CD14-positive monocyte (primary cell): ENCODE results near the gene RINL. TPM values are rescaled to one million over a fixed set of nuclear protein-coding genes. Genes with fewer than 3 reads are reported as not detected.
A peak's percentile ranks its signal among the peaks of the same experiment; 100 is the strongest.
"Not testable (repeated sequence)": the region's sequence is repeated elsewhere in the genome, so short reads cannot be mapped to it uniquely, and the experiment has no call there.

ENCODE experiments used
- DNase-seq, 3 donors: peaks; one replicate each; pipeline ENCODE4 v3.0.0-alpha.2; 2011 to 2022
- H2AFZ ChIP-seq: 2 replicates; pipeline ENCODE4 v1.6.0; 2012; ENCODE audit warnings: mild to moderate bottlenecking, low read depth, low read length, inconsistent platforms; ENCODE audit not compliant: insufficient read depth, poor library complexity, severe bottlenecking
- H3K27ac ChIP-seq, 2 donors: 1 replicate in 1 of 2; 2 replicates in 1 of 2; pipeline ENCODE4 v1.5.1; 2012 to 2013; ENCODE audit warnings: low read length in 2 of 2, control low read depth in 1 of 2, inconsistent platforms in 1 of 2, low read depth in 1 of 2, mild to moderate bottlenecking in 1 of 2
- H3K27me3 ChIP-seq, 2 donors: one replicate each; pipeline versions ENCODE4 v1.6.0 to v1.6.1; 2011 to 2013; ENCODE audit warnings: low read length in 2 of 2; ENCODE audit not compliant: control insufficient read depth in 2 of 2, insufficient read depth in 2 of 2
- H3K36me3 ChIP-seq, 2 donors: replicated peaks in 1 of 2; 1 replicate in 1 of 2; 2 replicates in 1 of 2; pipeline versions ENCODE4 v1.5.1 to v1.6.1; 2012 to 2013; ENCODE audit warnings: low read length in 2 of 2, control low read depth in 1 of 2, inconsistent platforms in 1 of 2, mild to moderate bottlenecking in 1 of 2; ENCODE audit not compliant: insufficient read depth in 2 of 2, control insufficient read depth in 1 of 2
- H3K4me1 ChIP-seq, 2 donors: 1 replicate in 1 of 2; 2 replicates in 1 of 2; pipeline versions ENCODE4 v1.5.1 to v1.6.1; 2012 to 2013; ENCODE audit warnings: low read length in 2 of 2, control low read depth in 1 of 2, inconsistent platforms in 1 of 2, mild to moderate bottlenecking in 1 of 2, moderate library complexity in 1 of 2; ENCODE audit not compliant: insufficient read depth in 2 of 2, control insufficient read depth in 1 of 2
- H3K4me2 ChIP-seq: replicated peaks from 2 replicates; pipeline ENCODE3; 2012; ENCODE audit warnings: low read length, moderate library complexity, mild to moderate bottlenecking; ENCODE audit not compliant: poor library complexity, severe bottlenecking; ENCODE audit errors: extremely low read depth
- H3K4me3 ChIP-seq, 3 experiments: fragments of 200-600 bp in 1 of 3; sonication (generic) in 1 of 3; replicated peaks in 1 of 3; 1 replicate in 2 of 3; 2 replicates in 1 of 3; pipeline ENCODE4 v1.5.1; 2011 to 2013; ENCODE audit warnings: low read length in 3 of 3, mild to moderate bottlenecking in 3 of 3, control low read depth in 2 of 3, low read depth in 2 of 3, inconsistent platforms in 1 of 3, moderate library complexity in 1 of 3
- H3K79me2 ChIP-seq: 2 replicates; pipeline ENCODE4 v1.6.0; 2012; ENCODE audit warnings: mild to moderate bottlenecking, control low read depth, inconsistent platforms, low read length, moderate library complexity; ENCODE audit not compliant: insufficient read depth
- H3K9ac ChIP-seq: 2 replicates; pipeline ENCODE4 v1.6.0; 2017; ENCODE audit warnings: low read length, mild to moderate bottlenecking; ENCODE audit not compliant: insufficient read depth, poor library complexity, severe bottlenecking
- H3K9me3 ChIP-seq, 2 donors: replicated peaks in 1 of 2; 1 replicate in 1 of 2; 2 replicates in 1 of 2; pipeline versions ENCODE4 v1.5.1 to v1.6.1; 2012 to 2013; ENCODE audit warnings: low read length in 2 of 2, control low read depth in 1 of 2; ENCODE audit not compliant: control insufficient read depth in 1 of 2, insufficient read depth in 1 of 2
- H4K20me1 ChIP-seq: 2 replicates; pipeline ENCODE4 v1.6.0; 2012; ENCODE audit warnings: mild to moderate bottlenecking, low read length, control low read depth, moderate library complexity; ENCODE audit not compliant: insufficient read depth
- H3K27ac Mint-ChIP-seq, 7 donors: one replicate each; pipeline ENCODE4 v1.8.0; 2020; ENCODE audit warnings: mild to moderate bottlenecking in 7 of 7, mixed read lengths in 7 of 7, moderate library complexity in 6 of 7, inconsistent platforms in 2 of 7
- H3K27me3 Mint-ChIP-seq, 3 donors: one replicate each; pipeline ENCODE4 v1.8.0; 2021 to 2022; ENCODE audit warnings: low read depth in 3 of 3, mild to moderate bottlenecking in 3 of 3, mixed read lengths in 3 of 3, moderate library complexity in 3 of 3, inconsistent platforms in 1 of 3
- H3K36me3 Mint-ChIP-seq, 2 donors: one replicate each; pipeline ENCODE4 v1.8.0; 2020; ENCODE audit warnings: mixed read lengths in 2 of 2, inconsistent platforms in 1 of 2, mild to moderate bottlenecking in 1 of 2
- H3K4me1 Mint-ChIP-seq: one replicate; pipeline ENCODE4 v1.8.0; 2020; ENCODE audit warnings: mild to moderate bottlenecking, mixed read lengths
- H3K4me3 Mint-ChIP-seq, 2 donors: one replicate each; pipeline ENCODE4 v1.8.0; 2020; ENCODE audit warnings: mild to moderate bottlenecking in 2 of 2, mixed read lengths in 2 of 2, moderate library complexity in 1 of 2
- H3K9me3 Mint-ChIP-seq, 7 donors: one replicate each; pipeline ENCODE4 v1.8.0; 2020 to 2022; ENCODE audit warnings: mixed read lengths in 7 of 7, mild to moderate bottlenecking in 6 of 7, moderate library complexity in 6 of 7, inconsistent platforms in 2 of 7
- CTCF ChIP-seq: fragments of 200-600 bp; IDR thresholded peaks from one replicate; pipeline ENCODE4 v1.8.0; 2022; ENCODE audit warnings: antibody characterized with exemption, mild to moderate bottlenecking
- WGBS: methylation state at CpG from one replicate; pipeline ENCODE4 v1.1.5; 2013; ENCODE audit warnings: missing lambda C conversion rate; ENCODE audit not compliant: insufficient coverage; 5-methylcytosine and 5-hydroxymethylcytosine counted together
- intact Hi-C, 2 donors: fragments of 100-400 bp; cut with micrococcal nuclease; formaldehyde crosslinking; loops; one replicate each; pipeline versions ENCODE4 v1.15.0 to v1.15.1; 2023
- polyA plus RNA-seq, 3 donors: library from polyadenylated mRNA; depleted of rRNA in 1 of 3; unstranded in 2 of 3; stranded (reverse) in 1 of 3; fragments of 300-500 nt in 2 of 3; fragments of >200 nt in 1 of 3; fragmentation: Illumina TruSeq in 2 of 3; gene quantifications; 1 replicate in 2 of 3; 2 replicates in 1 of 3; pipeline ENCODE4 v1.2.3, GENCODE V29; 2012 to 2021

The RINL gene
- polyA plus RNA-seq, 3 donors: 4.1 to 13.5 (median 7.2) TPM

GRCh38 chr19:38878575-38879399, 712 bp upstream of the RINL start:
- intact Hi-C loops: no loop called here
- H3K9me3 ChIP-seq: no peaks in the 10 kb centered on the region
- peak overlapping the region; percentile 57 to 88 for H3K27ac ChIP-seq
- peak overlapping the region in 1 of 3 experiments; percentile 76 for H3K4me3 ChIP-seq
- H3K27ac Mint-ChIP-seq: peak overlapping the region; percentile 81 to 94 (median 88)
- H2AFZ ChIP-seq: peak overlapping the region; percentile 84
- no peaks in the 10 kb centered on the region for H3K79me2 ChIP-seq
- H4K20me1 ChIP-seq: no peaks in the 10 kb centered on the region
- peak overlapping the region; percentile 77 to 88 for H3K4me3 Mint-ChIP-seq
- peak overlapping the region; percentile 77 for H3K9ac ChIP-seq
- no peaks in the 10 kb centered on the region for H3K9me3 Mint-ChIP-seq
- H3K36me3 ChIP-seq: peaks cover 25 to 33% of the 10 kb centered on the region in 2 donors
- peaks cover 16% of the 10 kb centered on the region for H3K4me1 Mint-ChIP-seq
- WGBS: 39% methylated on average over 7 of the region's 16 CpGs
- H3K4me2 ChIP-seq: peak overlapping the region; percentile 89
- no peak for DNase-seq
- H3K27me3 Mint-ChIP-seq: no peaks in the 10 kb centered on the region
- H3K4me1 ChIP-seq: peaks cover 18 to 19% of the 10 kb centered on the region in 2 donors
- H3K36me3 Mint-ChIP-seq: peaks cover 22 to 52% of the 10 kb centered on the region in 2 donors
- TF ChIP-seq CTCF: no peak
- no peaks in the 10 kb centered on the region for H3K27me3 ChIP-seq

- WGBS: 77% methylated on average over 3 of the region's 6 CpGs
- Mint-ChIP-seq H3K27ac (peak overlapping the region in 1 of 7 donors; percentile 61), H3K27me3 (no peaks in the 10 kb centered on the region), H3K9me3 (no peaks in the 10 kb centered on the region), H3K4me1 (peaks cover 16% of the 10 kb centered on the region), H3K4me3 (no peak overlapping the region), H3K36me3 (peaks cover 15 to 31% of the 10 kb centered on the region in 2 donors)
- no peak overlapping the region for H3K4me2 ChIP-seq
- intact Hi-C loops: no loop called here
- H3K4me1 ChIP-seq: peaks cover 18 to 19% of the 10 kb centered on the region in 2 donors
- H3K9ac ChIP-seq: no peak overlapping the region
- H3K79me2 ChIP-seq: no peaks in the 10 kb centered on the region
- H3K27ac ChIP-seq: no peak overlapping the region
- TF ChIP-seq CTCF: no peak
- peaks cover 6 to 7% of the 10 kb centered on the region in 2 donors for H3K36me3 ChIP-seq
- H4K20me1 ChIP-seq: no peaks in the 10 kb centered on the region
- no peak overlapping the region for H3K4me3 ChIP-seq
- DNase-seq: no peak
- H3K27me3 ChIP-seq: no peaks in the 10 kb centered on the region
- H3K9me3 ChIP-seq: no peaks in the 10 kb centered on the region
- no peak overlapping the region for H2AFZ ChIP-seq
These were observed 2.2 kb downstream of the RINL start for GRCh38 chr19:38875656-38876395.

- whole genome bisulfite sequencing: 100% methylated on average over 7 of the region's 10 CpGs
- H3K27me3 Mint-ChIP-seq, H3K4me3 ChIP-seq, H3K9ac ChIP-seq, H2AFZ ChIP-seq, H3K9me3 ChIP-seq, H3K9me3 Mint-ChIP-seq, H3K4me3 Mint-ChIP-seq, H4K20me1 ChIP-seq, H3K4me2 ChIP-seq, DNase-seq, H3K36me3 ChIP-seq, intact Hi-C loops, H3K27ac Mint-ChIP-seq, H3K79me2 ChIP-seq, H3K27ac ChIP-seq, H3K27me3 ChIP-seq: not testable (repeated sequence)
- Mint-ChIP-seq H3K36me3 (peaks cover 15 to 16% of the 10 kb centered on the region in 2 donors), H3K4me1 (peaks cover 27% of the 10 kb centered on the region)
- peaks cover 29 to 33% of the 10 kb centered on the region in 2 donors for H3K4me1 ChIP-seq
These were observed 4.7 kb downstream of the RINL start for GRCh38 chr19:38873400-38873799.
